GM10266 (cell line): ENCODE results near the gene QPCT.

Experiments used
- DNase-seq: peaks from one replicate; pipeline ENCODE4 v3.0.0; 2012; ENCODE audit errors: extremely low spot score
- CTCF ChIP-seq: IDR thresholded peaks from 2 replicates; pipeline ENCODE4 v1.5.1; 2012; ENCODE audit warnings: mild to moderate bottlenecking, low read depth; ENCODE audit not compliant: control insufficient read depth, insufficient read depth; ENCODE audit errors: missing control alignments

Gene QPCT

GRCh38 chr2:37348155-37348554, 3.7 kb downstream of the QPCT start:
- TF ChIP-seq CTCF: no peak
- DNase-seq: no peak

- TF ChIP-seq CTCF: no peak
- DNase-seq: no peak
Measured at GRCh38 chr2:37349231-37349860, 4.9 kb downstream of the QPCT start.

- no peak for DNase-seq
- TF ChIP-seq CTCF: no peak
Measured at GRCh38 chr2:37350034-37350433, 5.6 kb downstream of the QPCT start.

GRCh38 chr2:37354531-37354930, 10.1 kb downstream of the QPCT start:
- TF ChIP-seq CTCF: no peak
- DNase-seq: no peak

GRCh38 chr2:37355735-37356134, 11.3 kb downstream of the QPCT start:
- no peak for TF ChIP-seq CTCF
- no peak for DNase-seq

- DNase-seq: no peak
- TF ChIP-seq CTCF: no peak
Measured at GRCh38 chr2:37356299-37356698, 11.9 kb downstream of the QPCT start.

- DNase-seq: no peak
- no peak for TF ChIP-seq CTCF
Measured at GRCh38 chr2:37357069-37357468, 12.6 kb downstream of the QPCT start.
